H9 (cell line): Measurements from ENCODE around the gene VPS54. TPM values are rescaled to one million over a fixed set of nuclear protein-coding genes. Genes with fewer than 3 reads are reported as not detected.

Experiments used
- DNase-seq: peaks from one replicate; pipeline ENCODE4 v3.0.0-alpha.2; 2017
- H2AFZ ChIP-seq: one replicate; pipeline ENCODE4 v1.6.1; 2013; ENCODE audit warnings: mild to moderate bottlenecking, low read length, control low read depth, moderate library complexity
- H2AK5ac ChIP-seq: 2 replicates; pipeline ENCODE4 v1.6.1; 2013; ENCODE audit warnings: low read length, control low read depth, mixed read lengths; ENCODE audit not compliant: insufficient read length
- H2BK120ac ChIP-seq: one replicate; pipeline ENCODE4 v1.6.1; 2013; ENCODE audit warnings: low read depth, mild to moderate bottlenecking, low read length, control low read depth, inconsistent platforms; ENCODE audit not compliant: poor library complexity, severe bottlenecking
- H2BK12ac ChIP-seq: 2 replicates; pipeline ENCODE4 v1.6.1; 2013; ENCODE audit warnings: low read length, control low read depth, mixed read lengths, low read depth; ENCODE audit not compliant: insufficient read length
- H2BK15ac ChIP-seq: 2 replicates; pipeline ENCODE4 v1.6.1; 2013; ENCODE audit warnings: low read depth, low read length, control low read depth
- H2BK20ac ChIP-seq: one replicate; pipeline ENCODE4 v1.6.1; 2013; ENCODE audit warnings: low read depth, mild to moderate bottlenecking, low read length, control low read depth, inconsistent platforms; ENCODE audit not compliant: poor library complexity, severe bottlenecking
- H2BK5ac ChIP-seq: 2 replicates; pipeline ENCODE4 v1.6.1; 2013; ENCODE audit warnings: low read length, control low read depth, mixed read lengths; ENCODE audit not compliant: insufficient read length
- H3K14ac ChIP-seq: 2 replicates; pipeline ENCODE4 v1.6.1; 2013; ENCODE audit warnings: low read length, control low read depth; ENCODE audit not compliant: insufficient read depth
- H3K18ac ChIP-seq: 2 replicates; pipeline ENCODE4 v1.6.1; 2013; ENCODE audit warnings: low read depth, mild to moderate bottlenecking, mixed read lengths, low read length, control low read depth; ENCODE audit not compliant: insufficient read length
- H3K23ac ChIP-seq: 2 replicates; pipeline ENCODE4 v1.6.1; 2013; ENCODE audit warnings: low read length, control low read depth, mixed read lengths, low read depth; ENCODE audit not compliant: insufficient read length
- H3K23me2 ChIP-seq: 2 replicates; pipeline ENCODE4 v1.6.1; 2013; ENCODE audit warnings: low read depth, mild to moderate bottlenecking, mixed read lengths, low read length, control low read depth; ENCODE audit not compliant: insufficient read length, poor library complexity, severe bottlenecking
- H3K27ac ChIP-seq: 2 replicates; pipeline ENCODE4 v1.5.1; 2013; ENCODE audit warnings: low read length, control low read depth, mixed read lengths, low read depth; ENCODE audit not compliant: insufficient read length
- H3K27me3 ChIP-seq: 2 replicates; pipeline ENCODE4 v1.6.1; 2013; ENCODE audit warnings: low read length, control low read depth, inconsistent platforms; ENCODE audit not compliant: insufficient read depth
- H3K4ac ChIP-seq: 2 replicates; pipeline ENCODE4 v1.6.1; 2013; ENCODE audit warnings: low read depth, mild to moderate bottlenecking, control low read depth, inconsistent platforms, low read length, moderate library complexity
- H3K4me1 ChIP-seq: 2 replicates; pipeline ENCODE4 v1.6.1; 2013; ENCODE audit warnings: low read length, control low read depth, inconsistent platforms; ENCODE audit not compliant: insufficient read depth
- H3K4me2 ChIP-seq: 2 replicates; pipeline ENCODE4 v1.6.1; 2013; ENCODE audit warnings: low read length, control low read depth, mixed read lengths; ENCODE audit not compliant: insufficient read length, insufficient read depth
- H3K56ac ChIP-seq: 2 replicates; pipeline ENCODE4 v1.6.1; 2013; ENCODE audit warnings: low read depth, mild to moderate bottlenecking, mixed read lengths, low read length, control low read depth; ENCODE audit not compliant: insufficient read length
- H3K79me1 ChIP-seq: 2 replicates; pipeline ENCODE4 v1.6.1; 2013; ENCODE audit warnings: low read depth, mild to moderate bottlenecking, moderate library complexity, low read length, control low read depth, inconsistent platforms; ENCODE audit not compliant: insufficient read depth, poor library complexity, severe bottlenecking
- H3K79me2 ChIP-seq: 2 replicates; pipeline ENCODE4 v1.6.1; 2013; ENCODE audit warnings: low read length, control low read depth, inconsistent platforms; ENCODE audit not compliant: insufficient read depth
- H3K9ac ChIP-seq: 2 replicates; pipeline ENCODE4 v1.6.1; 2013; ENCODE audit warnings: low read length, control low read depth, mixed read lengths; ENCODE audit not compliant: insufficient read length; ENCODE audit errors: extremely low read depth
- H3K9me3 ChIP-seq: one replicate; pipeline ENCODE4 v1.6.1; 2013; ENCODE audit warnings: low read depth, low read length, inconsistent platforms; ENCODE audit not compliant: control insufficient read depth
- H3T11ph ChIP-seq: one replicate; pipeline ENCODE4 v1.6.1; 2013; ENCODE audit warnings: mild to moderate bottlenecking, low read length, control low read depth, inconsistent platforms
- H4K20me1 ChIP-seq: one replicate; pipeline ENCODE4 v1.6.1; 2013; ENCODE audit not compliant: control insufficient read depth, insufficient read length, insufficient read depth
- H4K5ac ChIP-seq: 2 replicates; pipeline ENCODE4 v1.6.1; 2013; ENCODE audit warnings: low read depth, mild to moderate bottlenecking, mixed read lengths, low read length, control low read depth; ENCODE audit not compliant: insufficient read length
- H4K8ac ChIP-seq: replicated peaks from 2 replicates; pipeline ENCODE4 v1.6.1; 2013; ENCODE audit warnings: low read length, control low read depth, mixed read lengths, low read depth; ENCODE audit not compliant: insufficient read length
- H4K91ac ChIP-seq: 2 replicates; pipeline ENCODE4 v1.6.1; 2013; ENCODE audit warnings: low read depth, mild to moderate bottlenecking, moderate library complexity, mixed read lengths, low read length, control low read depth; ENCODE audit not compliant: insufficient read length
- H3K27ac Mint-ChIP-seq, 3 experiments: 2 replicates in 2 of 3; 3 replicates in 1 of 3; pipeline ENCODE4 v1.8.0; 2020 to 2021; ENCODE audit warnings: mixed read lengths in 3 of 3, mild to moderate bottlenecking in 1 of 3, moderate library complexity in 1 of 3
- H3K27me3 Mint-ChIP-seq: 2 replicates; pipeline ENCODE4 v1.8.0; 2021; ENCODE audit warnings: low read depth, mild to moderate bottlenecking, moderate library complexity, mixed read lengths
- H3K36me3 Mint-ChIP-seq, 3 experiments: 2 replicates in 2 of 3; 3 replicates in 1 of 3; pipeline ENCODE4 v1.8.0; 2020 to 2021; ENCODE audit warnings: low read depth in 3 of 3, mixed read lengths in 3 of 3; ENCODE audit not compliant: insufficient read depth in 1 of 3
- H3K4me1 Mint-ChIP-seq, 2 experiments: 2 replicates each; pipeline ENCODE4 v1.8.0; 2020; ENCODE audit warnings: mixed read lengths in 2 of 2
- H3K4me3 Mint-ChIP-seq, 2 experiments: 2 replicates in 1 of 2; 3 replicates in 1 of 2; pipeline ENCODE4 v1.8.0; 2020 to 2021; ENCODE audit warnings: mild to moderate bottlenecking in 2 of 2, mixed read lengths in 2 of 2, moderate library complexity in 1 of 2
- H3K9me3 Mint-ChIP-seq, 2 experiments: 2 replicates in 1 of 2; 3 replicates in 1 of 2; pipeline ENCODE4 v1.8.0; 2020; ENCODE audit warnings: mild to moderate bottlenecking in 2 of 2, mixed read lengths in 2 of 2, moderate library complexity in 1 of 2
- CTCF ChIP-seq: fragments of 200-600 bp; sonication (generic); conservative IDR thresholded peaks from 3 replicates; pipeline ENCODE4 v1.8.0; 2021; ENCODE audit warnings: antibody characterized with exemption, mild to moderate bottlenecking
- whole genome bisulfite sequencing: extraction: QIAGEN DNeasy Blood & Tissue Kit; methylation state at CpG from one replicate; pipeline ENCODE4 v1.1.7; 2013; ENCODE audit warnings: missing lambda C conversion rate, low lambda C conversion rate, mixed read lengths; ENCODE audit not compliant: insufficient read length; ENCODE audit errors: extremely low coverage; 5-methylcytosine and 5-hydroxymethylcytosine counted together
- total RNA-seq: library from RNA; stranded (reverse); gene quantifications from 2 replicates; pipeline ENCODE4 v1.2.1, GENCODE V29; 2021

The VPS54 gene
- total RNA-seq, 1 experiment from 2014 or later, result 13.4 TPM

GRCh38 chr2:63863707-63864106 lies 155.5 kb downstream of the VPS54 start:
- no peak overlapping the region for H4K5ac ChIP-seq
- no peak overlapping the region for H3K27ac ChIP-seq
- H4K91ac ChIP-seq, result no peak overlapping the region
- no peak overlapping the region for H4K8ac ChIP-seq
- H2BK120ac ChIP-seq, result no peak overlapping the region
- no peak overlapping the region for H3K14ac ChIP-seq
- H3K9me3 Mint-ChIP-seq, result no peaks in the 10 kb centered on the region
- H2AFZ ChIP-seq, result no peak overlapping the region
- H3K36me3 Mint-ChIP-seq, result peaks cover 41 to 93% (median 91%) of the 10 kb centered on the region in 3 experiments
- H3K56ac ChIP-seq, result no peak overlapping the region
- WGBS, result no CpG with 5 or more reads among the region's 1 CpG
- no peak for TF ChIP-seq CTCF
- no peak overlapping the region for H3K4ac ChIP-seq
- no peak overlapping the region for H3K23ac ChIP-seq
- no peaks in the 10 kb centered on the region for H3K27me3 Mint-ChIP-seq
- no peak overlapping the region for H3K4me3 Mint-ChIP-seq
- no peak overlapping the region for H3K9ac ChIP-seq
- no peaks in the 10 kb centered on the region for H4K20me1 ChIP-seq
- peaks cover 62 to 75% of the 10 kb centered on the region in 2 experiments for H3K4me1 Mint-ChIP-seq
- H3K79me2 ChIP-seq, result peaks cover 9% of the 10 kb centered on the region; the same call in 1 of the 2 replicates
- H3K27ac Mint-ChIP-seq, result peak overlapping the region in 2 of 3 experiments; percentile 24 to 92; a peak in 4 of 7 replicates
- H3K23me2 ChIP-seq, result no peaks in the 10 kb centered on the region
- no peak overlapping the region for H3T11ph ChIP-seq
- H3K18ac ChIP-seq, result no peak overlapping the region
- no peaks in the 10 kb centered on the region for H3K27me3 ChIP-seq
- H2BK12ac ChIP-seq, result no peak overlapping the region
- H2BK5ac ChIP-seq, result no peak overlapping the region
- peaks cover 7% of the 10 kb centered on the region for H3K79me1 ChIP-seq
- H3K9me3 ChIP-seq, result no peaks in the 10 kb centered on the region
- no peak overlapping the region for H3K4me2 ChIP-seq
- no peak for DNase-seq
- no peak overlapping the region for H2BK15ac ChIP-seq
- H2BK20ac ChIP-seq, result no peak overlapping the region
- H2AK5ac ChIP-seq, result no peak overlapping the region
- peaks cover 5% of the 10 kb centered on the region; the same call in 1 of the 2 replicates for H3K4me1 ChIP-seq
